ENCODE results near the gene DNER. TPM values are rescaled to one million over a fixed set of nuclear protein-coding genes. Genes with fewer than 3 reads are reported as not detected.

DNER gene
- polyA plus RNA-seq, 1 donor (not counting 4 experiments of a cell fraction or from before 2014, with no cell fraction given), result 8.5 TPM

DNA sequence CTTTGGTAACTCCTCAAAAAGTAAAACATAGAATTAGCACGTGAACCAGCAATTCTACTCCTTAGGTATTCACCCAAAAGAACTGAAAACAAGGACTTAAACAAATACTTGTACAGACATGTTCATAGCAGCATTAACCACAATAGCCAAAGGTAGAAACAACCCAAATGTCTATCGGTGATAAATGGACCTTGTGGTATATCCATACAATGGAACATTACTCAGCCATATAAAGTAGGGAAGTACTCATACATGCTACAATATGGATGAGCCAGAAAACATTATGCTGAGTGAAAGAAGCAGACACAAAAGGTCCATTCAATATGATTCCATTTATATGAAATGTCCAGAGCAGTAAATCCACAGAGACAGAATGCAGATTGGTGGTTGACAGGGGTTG lies 182.8 kb downstream of the DNER start:
- H3K27ac ChIP-seq (ENCODE audit: control insufficient read depth, insufficient read depth, low read length), result no peak overlapping the region
- FAIRE-seq, result no peak
- TF ChIP-seq, protein P1, sequence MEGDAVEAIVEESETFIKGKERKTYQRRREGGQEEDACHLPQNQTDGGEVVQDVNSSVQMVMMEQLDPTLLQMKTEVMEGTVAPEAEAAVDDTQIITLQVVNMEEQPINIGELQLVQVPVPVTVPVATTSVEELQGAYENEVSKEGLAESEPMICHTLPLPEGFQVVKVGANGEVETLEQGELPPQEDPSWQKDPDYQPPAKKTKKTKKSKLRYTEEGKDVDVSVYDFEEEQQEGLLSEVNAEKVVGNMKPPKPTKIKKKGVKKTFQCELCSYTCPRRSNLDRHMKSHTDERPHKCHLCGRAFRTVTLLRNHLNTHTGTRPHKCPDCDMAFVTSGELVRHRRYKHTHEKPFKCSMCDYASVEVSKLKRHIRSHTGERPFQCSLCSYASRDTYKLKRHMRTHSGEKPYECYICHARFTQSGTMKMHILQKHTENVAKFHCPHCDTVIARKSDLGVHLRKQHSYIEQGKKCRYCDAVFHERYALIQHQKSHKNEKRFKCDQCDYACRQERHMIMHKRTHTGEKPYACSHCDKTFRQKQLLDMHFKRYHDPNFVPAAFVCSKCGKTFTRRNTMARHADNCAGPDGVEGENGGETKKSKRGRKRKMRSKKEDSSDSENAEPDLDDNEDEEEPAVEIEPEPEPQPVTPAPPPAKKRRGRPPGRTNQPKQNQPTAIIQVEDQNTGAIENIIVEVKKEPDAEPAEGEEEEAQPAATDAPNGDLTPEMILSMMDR (optimal IDR thresholded peaks at IDR 0.05 in 1 of 3, IDR thresholded peaks at IDR 0.05 in 1 of 3, conservative IDR thresholded peaks at IDR 0.05 in 1 of 3; ENCODE audit: extremely low read depth in 1 of 3, insufficient read depth in 2 of 3, low read length in 3 of 3), result no peak

DNA sequence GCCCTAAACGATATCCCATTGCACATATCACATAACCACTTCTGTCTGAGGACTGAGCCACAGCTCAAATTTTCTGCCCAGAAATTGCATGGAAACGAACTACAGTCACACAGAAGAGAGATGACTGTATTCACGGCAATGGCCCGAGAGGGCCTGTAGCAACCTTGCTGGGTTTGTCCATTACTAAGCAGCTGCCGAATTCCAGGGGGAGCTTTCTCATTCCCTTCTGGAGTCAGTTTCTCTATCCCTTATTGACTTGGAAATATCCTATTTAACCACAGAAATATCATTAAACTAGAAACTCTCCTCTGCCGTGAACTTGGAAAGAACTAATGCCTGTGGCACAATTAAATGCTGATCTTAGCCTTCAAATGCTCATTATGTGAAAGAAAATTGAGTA lies 183.9 kb downstream of the DNER start:
- TF ChIP-seq, protein P1 (optimal IDR thresholded peaks at IDR 0.05 in 1 of 3, IDR thresholded peaks at IDR 0.05 in 1 of 3, conservative IDR thresholded peaks at IDR 0.05 in 1 of 3; ENCODE audit: extremely low read depth in 1 of 3, insufficient read depth in 2 of 3, low read length in 3 of 3), result no peak
- no peak for TF ChIP-seq EZH2 (IDR thresholded peaks at IDR 0.05; ENCODE audit: low read length)
- dilution Hi-C loops (cut with MboI; ENCODE audit: extremely low pct_ligation_motif_present, low sequenced_read_pairs), result no loop called here

More for the DNA sequence above, 182.8 kb downstream of the DNER start:
- no peak overlapping the region for H3K4me2 ChIP-seq (ENCODE audit: control insufficient read depth, extremely low read depth, insufficient read depth, low read depth, low read length)
- H2AFZ ChIP-seq (ENCODE audit: control insufficient read depth, low read length), result no peak overlapping the region
- no peaks in the 10 kb centered on the region for H4K20me1 ChIP-seq (ENCODE audit: control insufficient read depth, extremely low read depth, insufficient read depth, low read length)
- no peaks in the 10 kb centered on the region for H3K27me3 ChIP-seq (ENCODE audit: control insufficient read depth, extremely low read depth, insufficient read depth, low read length)
- no peaks in the 10 kb centered on the region for H3K4me1 ChIP-seq (ENCODE audit: control insufficient read depth, extremely low read depth, insufficient read depth, low read length)
- no peaks in the 10 kb centered on the region for H3K36me3 ChIP-seq (ENCODE audit: control insufficient read depth in 2 of 2, extremely low read depth in 1 of 2, insufficient read depth in 2 of 2, low read length in 2 of 2)
- no peak for DNase-seq (ENCODE audit: low read depth, low spot score)
- no peak overlapping the region for H3K9ac ChIP-seq (ENCODE audit: control insufficient read depth, extremely low read depth, insufficient read depth, low read length)
- no peaks in the 10 kb centered on the region for H3K79me2 ChIP-seq (ENCODE audit: control insufficient read depth, insufficient read depth, low read length)
- H3K9me3 ChIP-seq (ENCODE audit: control insufficient read depth, low read depth, low read length), result no peaks in the 10 kb centered on the region
- dilution Hi-C loops (cut with MboI; ENCODE audit: extremely low pct_ligation_motif_present, low sequenced_read_pairs), result no loop called here
- H3K9me1 ChIP-seq (ENCODE audit: control insufficient read depth, extremely low read depth, insufficient read depth, low read length), result no peaks in the 10 kb centered on the region
- H3K4me3 ChIP-seq (ENCODE audit: control insufficient read depth in 2 of 3, extremely low read depth in 1 of 3, insufficient read depth in 2 of 3, low read depth in 1 of 3, low read length in 3 of 3), result no peak overlapping the region

More for the DNA sequence above, 183.9 kb downstream of the DNER start:
- H3K4me2 ChIP-seq (ENCODE audit: control insufficient read depth, extremely low read depth, insufficient read depth, low read depth, low read length), result no peak overlapping the region
- no peak overlapping the region for H3K4me3 ChIP-seq (ENCODE audit: control insufficient read depth in 2 of 3, extremely low read depth in 1 of 3, insufficient read depth in 2 of 3, low read depth in 1 of 3, low read length in 3 of 3)
- H3K27me3 ChIP-seq (ENCODE audit: control insufficient read depth, extremely low read depth, insufficient read depth, low read length), result no peaks in the 10 kb centered on the region
- no peaks in the 10 kb centered on the region for H3K4me1 ChIP-seq (ENCODE audit: control insufficient read depth, extremely low read depth, insufficient read depth, low read length)
- H3K9me3 ChIP-seq (ENCODE audit: control insufficient read depth, low read depth, low read length), result no peaks in the 10 kb centered on the region
- H3K9me1 ChIP-seq (ENCODE audit: control insufficient read depth, extremely low read depth, insufficient read depth, low read length), result no peaks in the 10 kb centered on the region
- DNase-seq (ENCODE audit: low read depth, low spot score) (no peak), FAIRE-seq (no peak)
- H3K36me3 ChIP-seq (ENCODE audit: control insufficient read depth in 2 of 2, extremely low read depth in 1 of 2, insufficient read depth in 2 of 2, low read length in 2 of 2), result no peaks in the 10 kb centered on the region
- H4K20me1 ChIP-seq (ENCODE audit: control insufficient read depth, extremely low read depth, insufficient read depth, low read length), result no peaks in the 10 kb centered on the region
- no peak overlapping the region for H3K9ac ChIP-seq (ENCODE audit: control insufficient read depth, extremely low read depth, insufficient read depth, low read length)
- no peak overlapping the region for H2AFZ ChIP-seq (ENCODE audit: control insufficient read depth, low read length)
- H3K79me2 ChIP-seq (ENCODE audit: control insufficient read depth, insufficient read depth, low read length), result no peaks in the 10 kb centered on the region
- H3K27ac ChIP-seq (ENCODE audit: control insufficient read depth, insufficient read depth, low read length), result no peak overlapping the region

Measured in keratinocyte (primary cell).